ENCODE results near the gene PRDM8.

GRCh38 chr4:80207172-80207583, 9.9 kb downstream of the PRDM8 start:
- TF ChIP-seq POLR2A (IDR thresholded peaks at IDR 0.05; ENCODE audit: low read depth, low read length) (no peak), POLR2AphosphoS5 (IDR thresholded peaks at IDR 0.05; ENCODE audit: low read depth, low read length) (no peak), TAF1 (IDR thresholded peaks at IDR 0.05; ENCODE audit: low read depth, low read length) (no peak), POU2F2 (IDR thresholded peaks at IDR 0.05; ENCODE audit: low read depth, low read length) (no peak), PAX5 (IDR thresholded peaks at IDR 0.05; ENCODE audit: insufficient read depth, low read length, severe bottlenecking) (no peak)
